ENCODE data around the gene CHCHD2. TPM values are rescaled to one million over a fixed set of nuclear protein-coding genes. Genes with fewer than 3 reads are reported as not detected.
"Not testable (repeated sequence)": the region's sequence is repeated elsewhere in the genome, so short reads cannot be mapped to it uniquely, and the experiment has no call there.

Gene CHCHD2
- total and polyA plus RNA-seq, 2 experiments from 2014 or later = 121 to 189 TPM

GRCh38 chr7:56115852-56116538 is 9.7 kb upstream of the CHCHD2 start, which contains the start of gene NUPR2:
TSS of gene NUPR2 (minus strand) at chr7:56116417. CDS start at chr7:56116314, 103 bp downstream.
- no peaks in the 10 kb centered on the region for H3K4me1 ChIP-seq (ENCODE audit: insufficient read depth)
- no peaks in the 10 kb centered on the region for H4K20me1 ChIP-seq (ENCODE audit: insufficient read depth, poor library complexity, severe bottlenecking)
- no peaks in the 10 kb centered on the region for H3K9me3 ChIP-seq (ENCODE audit: low read depth)
- DNase-seq (ENCODE audit: low spot score) = no peak
- 96% methylated on average over 55 of the region's 65 CpGs for WGBS (ENCODE audit: low lambda C conversion rate, missing lambda C conversion rate)
- H3K4me2 ChIP-seq = no peak within 1 kb of the TSS
- no peak within 1 kb of the TSS for H3K4me3 ChIP-seq
- no peaks in the 10 kb centered on the region for H3K27me3 ChIP-seq
- no peaks in the 10 kb centered on the region for H3K36me3 ChIP-seq (replicated peaks; ENCODE audit: insufficient read depth, low read depth)
- H3K79me2 ChIP-seq = no peaks in the 10 kb centered on the region
- no peak within 1 kb of the TSS for H2AFZ ChIP-seq
- no peaks in the 10 kb centered on the region for H3K9me2 ChIP-seq (replicated peaks; ENCODE audit: insufficient read depth)
- no peak within 1 kb of the TSS for H3K27ac ChIP-seq
- no peak for TF ChIP-seq EZH2phosphoT487 (IDR thresholded peaks at IDR 0.05; ENCODE audit: low read depth, severe bottlenecking, unreplicated experiment)
- TF ChIP-seq, protein P1, sequence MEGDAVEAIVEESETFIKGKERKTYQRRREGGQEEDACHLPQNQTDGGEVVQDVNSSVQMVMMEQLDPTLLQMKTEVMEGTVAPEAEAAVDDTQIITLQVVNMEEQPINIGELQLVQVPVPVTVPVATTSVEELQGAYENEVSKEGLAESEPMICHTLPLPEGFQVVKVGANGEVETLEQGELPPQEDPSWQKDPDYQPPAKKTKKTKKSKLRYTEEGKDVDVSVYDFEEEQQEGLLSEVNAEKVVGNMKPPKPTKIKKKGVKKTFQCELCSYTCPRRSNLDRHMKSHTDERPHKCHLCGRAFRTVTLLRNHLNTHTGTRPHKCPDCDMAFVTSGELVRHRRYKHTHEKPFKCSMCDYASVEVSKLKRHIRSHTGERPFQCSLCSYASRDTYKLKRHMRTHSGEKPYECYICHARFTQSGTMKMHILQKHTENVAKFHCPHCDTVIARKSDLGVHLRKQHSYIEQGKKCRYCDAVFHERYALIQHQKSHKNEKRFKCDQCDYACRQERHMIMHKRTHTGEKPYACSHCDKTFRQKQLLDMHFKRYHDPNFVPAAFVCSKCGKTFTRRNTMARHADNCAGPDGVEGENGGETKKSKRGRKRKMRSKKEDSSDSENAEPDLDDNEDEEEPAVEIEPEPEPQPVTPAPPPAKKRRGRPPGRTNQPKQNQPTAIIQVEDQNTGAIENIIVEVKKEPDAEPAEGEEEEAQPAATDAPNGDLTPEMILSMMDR (IDR thresholded peaks at IDR 0.05; ENCODE audit: poor library complexity) = no peak
- TF ChIP-seq EZH2 (IDR thresholded peaks at IDR 0.05; ENCODE audit: borderline replicate concordance) = no peak

DNA sequence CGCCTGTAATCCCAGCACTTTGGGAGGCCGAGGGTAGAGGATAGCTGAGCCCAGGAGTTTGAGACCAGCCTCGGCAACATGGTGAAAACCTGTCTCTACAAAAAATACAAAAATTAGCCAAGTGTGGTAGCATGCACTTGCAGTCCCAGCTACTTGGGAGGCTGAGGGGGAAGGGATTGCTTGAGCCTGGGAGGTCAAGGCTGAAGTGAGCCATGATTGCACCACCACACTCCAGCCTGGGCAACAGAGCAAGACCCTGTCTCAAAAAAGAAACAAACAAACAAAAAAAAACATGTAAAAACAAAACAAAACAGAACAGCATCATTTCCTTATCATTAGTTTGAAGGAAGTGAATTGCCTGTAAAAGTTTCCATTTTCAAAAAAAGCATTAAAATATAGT is 6.0 kb upstream of the CHCHD2 start:
- WGBS (ENCODE audit: low lambda C conversion rate, missing lambda C conversion rate) = 83% methylated on average over 3 of the region's 3 CpGs

GRCh38 chr7:56110611-56111010 is 4.3 kb upstream of the CHCHD2 start:
- Histone ChIP-seq H3K9me3 (ENCODE audit: low read depth) (no peaks in the 10 kb centered on the region), H3K27me3 (no peaks in the 10 kb centered on the region), H2AFZ (no peak overlapping the region), H3K79me2 (peaks cover 3% of the 10 kb centered on the region), H3K36me3 (replicated peaks; ENCODE audit: insufficient read depth, low read depth) (no peaks in the 10 kb centered on the region), H4K20me1 (ENCODE audit: insufficient read depth, poor library complexity, severe bottlenecking) (no peaks in the 10 kb centered on the region), H3K4me2 (no peak overlapping the region), H3K4me3 (no peak overlapping the region), H3K27ac (no peak overlapping the region), H3K4me1 (ENCODE audit: insufficient read depth) (no peaks in the 10 kb centered on the region), H3K9me2 (replicated peaks; ENCODE audit: insufficient read depth) (no peaks in the 10 kb centered on the region)
- TF ChIP-seq, protein P1 (IDR thresholded peaks at IDR 0.05; ENCODE audit: poor library complexity) = no peak
- no peak for TF ChIP-seq EZH2phosphoT487 (IDR thresholded peaks at IDR 0.05; ENCODE audit: low read depth, severe bottlenecking, unreplicated experiment)
- no peak for TF ChIP-seq EZH2 (IDR thresholded peaks at IDR 0.05; ENCODE audit: borderline replicate concordance)
- DNase-seq (ENCODE audit: low spot score) = no peak
- 63% methylated on average over 1 of the region's 1 CpG for WGBS (ENCODE audit: low lambda C conversion rate, missing lambda C conversion rate)

More for the DNA sequence above, 6.0 kb upstream of the CHCHD2 start:
- H3K4me1 ChIP-seq (ENCODE audit: insufficient read depth); H3K27me3 ChIP-seq; H3K36me3 ChIP-seq (replicated peaks; ENCODE audit: insufficient read depth, low read depth); H3K9me2 ChIP-seq (replicated peaks; ENCODE audit: insufficient read depth); H3K79me2 ChIP-seq; H3K4me2 ChIP-seq; H3K4me3 ChIP-seq; H2AFZ ChIP-seq; DNase-seq (ENCODE audit: low spot score); H4K20me1 ChIP-seq (ENCODE audit: insufficient read depth, poor library complexity, severe bottlenecking); H3K27ac ChIP-seq; H3K9me3 ChIP-seq (ENCODE audit: low read depth): not testable (repeated sequence)

DNA sequence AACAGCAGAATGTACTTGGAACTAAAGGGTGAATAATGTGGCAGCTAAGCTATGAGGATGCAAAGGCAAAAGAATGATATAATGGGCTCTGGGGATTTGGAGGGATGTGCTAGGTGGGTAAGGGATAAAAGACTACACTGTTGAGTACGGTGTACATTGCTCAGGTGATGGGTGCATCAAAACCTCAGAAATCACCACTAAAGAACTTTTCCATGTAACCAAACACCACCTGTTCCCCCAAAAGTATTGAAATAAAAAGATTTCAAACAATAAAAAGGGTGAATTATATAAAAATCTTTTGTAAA is 1.6 kb upstream of the CHCHD2 start:
- Histone ChIP-seq H3K27ac (no peak overlapping the region), H3K9me3 (ENCODE audit: low read depth) (no peaks in the 10 kb centered on the region), H3K4me3 (no peak overlapping the region), H4K20me1 (ENCODE audit: insufficient read depth, poor library complexity, severe bottlenecking) (no peaks in the 10 kb centered on the region), H3K9me2 (replicated peaks; ENCODE audit: insufficient read depth) (no peaks in the 10 kb centered on the region), H3K79me2 (peaks cover 10% of the 10 kb centered on the region), H3K36me3 (replicated peaks; ENCODE audit: insufficient read depth, low read depth) (no peaks in the 10 kb centered on the region), H3K4me2 (no peak overlapping the region), H3K27me3 (no peaks in the 10 kb centered on the region), H3K4me1 (ENCODE audit: insufficient read depth) (no peaks in the 10 kb centered on the region), H2AFZ (no peak overlapping the region)
- TF ChIP-seq, protein P1 (IDR thresholded peaks at IDR 0.05; ENCODE audit: poor library complexity) = no peak
- WGBS (ENCODE audit: low lambda C conversion rate, missing lambda C conversion rate) = 100% methylated on average over 1 of the region's 1 CpG
- DNase-seq (ENCODE audit: low spot score) = no peak

Measured in hepatocyte (in vitro differentiated cells).